Activated CD4-positive, CD25-positive, alpha-beta regulatory T cell treated with anti-CD3 and anti-CD28 coated beads, Interleukin-2, amount 50 U/mL, for 16 hours (primary cell): Measurements from ENCODE around the gene SERPIND1.

Experiments
- DNase-seq: peaks from one replicate; pipeline ENCODE4 v3.0.0-alpha.2; 2020; ENCODE audit warnings: low read depth, low spot score

The SERPIND1 gene

GRCh38 chr22:20771918-20772625, 1.8 kb upstream of the SERPIND1 start:
- DNase-seq, result no peak

- no peak for DNase-seq
These were observed 969 bp downstream of the SERPIND1 start for GRCh38 chr22:20774882-20775281.

- no peak for DNase-seq
These were observed 1.5 kb downstream of the SERPIND1 start for GRCh38 chr22:20775342-20775895.

GRCh38 chr22:20776624-20777405, 2.9 kb downstream of the SERPIND1 start:
- no peak for DNase-seq

GRCh38 chr22:20777420-20778177, 3.7 kb downstream of the SERPIND1 start:
- no peak for DNase-seq

- DNase-seq, result no peak
These were observed 5.3 kb downstream of the SERPIND1 start for GRCh38 chr22:20779014-20779817.

GRCh38 chr22:20779818-20780158, 5.9 kb downstream of the SERPIND1 start:
- no peak for DNase-seq

GRCh38 chr22:20781272-20781990, 7.5 kb downstream of the SERPIND1 start:
- peak; percentile 1 for DNase-seq

GRCh38 chr22:20782083-20782482, 8.2 kb downstream of the SERPIND1 start:
- DNase-seq, result no peak

GRCh38 chr22:20782596-20783299, 8.8 kb downstream of the SERPIND1 start:
- no peak for DNase-seq

- no peak for DNase-seq
These were observed 9.4 kb downstream of the SERPIND1 start for GRCh38 chr22:20783300-20783673.

GRCh38 chr22:20783844-20784723, 10.2 kb downstream of the SERPIND1 start:
- peak; percentile 4 for DNase-seq

- DNase-seq, result no peak
These were observed 11.5 kb downstream of the SERPIND1 start for GRCh38 chr22:20785415-20785814.

GRCh38 chr22:20786048-20786447, 12.1 kb downstream of the SERPIND1 start:
- DNase-seq, result no peak

- no peak for DNase-seq
These were observed 12.6 kb downstream of the SERPIND1 start for GRCh38 chr22:20786536-20786979.

GRCh38 chr22:20787223-20787622, 13.3 kb downstream of the SERPIND1 start:
- no peak for DNase-seq

- no peak for DNase-seq
These were observed 14.1 kb downstream of the SERPIND1 start for GRCh38 chr22:20787746-20788626.
